Measurements from ENCODE around the gene NISCH. TPM values are rescaled to one million over a fixed set of nuclear protein-coding genes. Genes with fewer than 3 reads are reported as not detected.

NISCH gene
- total RNA-seq, 2 experiments from 2014 or later: 50.4 to 52.5 TPM

GRCh38 chr3:52453496-52454249, 1.7 kb upstream of the NISCH start, which contains the start of gene TNNC1:
Gene TNNC1 (minus strand): TSS chr3:52454041. CDS start chr3:52454015, 26 bp downstream.
- Mint-ChIP-seq H3K4me1 (ENCODE audit: low read depth) (peaks cover 35% of the 10 kb centered on the region), H3K4me3 (peak within 1 kb of the TSS; percentile 94), H3K27me3 (ENCODE audit: low read depth) (no peaks in the 10 kb centered on the region), H3K27ac (peak within 1 kb of the TSS; percentile 96), H3K9me3 (no peaks in the 10 kb centered on the region), H3K36me3 (ENCODE audit: low read depth) (peaks cover 13% of the 10 kb centered on the region)
- intact Hi-C loops (cut with micrococcal nuclease): loop anchor here (2.0 kb wide), 2 partner anchors 231 to 299 kb away; partner anchors contain the start of genes PBRM1 and POC1A
- DNase-seq: no peak
- CTCF ChIA-PET: interaction anchor here (0.6 to 1.4 kb wide), 4 partner anchors 7 to 222 kb away, joined by 3 to 6 read pairs (median 3); no protein-coding TSS in a partner anchor

- CTCF ChIA-PET: interaction anchor here (0.6 to 6.3 kb wide), 4 partner anchors 7 to 223 kb away, joined by 3 to 34 read pairs (median 3); no protein-coding TSS in a partner anchor
- no peak for DNase-seq
- peak overlapping the region; percentile 96 for H3K27ac Mint-ChIP-seq
- intact Hi-C loops (cut with micrococcal nuclease): loop anchor here (2.0 kb wide), 2 partner anchors 230 to 300 kb away; partner anchors contain the start of genes PBRM1 and POC1A
- no peaks in the 10 kb centered on the region for H3K27me3 Mint-ChIP-seq (ENCODE audit: low read depth)
- H3K4me1 Mint-ChIP-seq (ENCODE audit: low read depth): peaks cover 35% of the 10 kb centered on the region
- H3K4me3 Mint-ChIP-seq: peak overlapping the region; percentile 94
- H3K36me3 Mint-ChIP-seq (ENCODE audit: low read depth): peaks cover 13% of the 10 kb centered on the region
- no peaks in the 10 kb centered on the region for H3K9me3 Mint-ChIP-seq
Measured at GRCh38 chr3:52454250-52454937, 1.0 kb upstream of the NISCH start.

- CTCF ChIA-PET: interaction anchor here (1.4 to 6.3 kb wide), 2 partner anchors 7 to 224 kb away, joined by 3 to 34 read pairs; no protein-coding TSS in a partner anchor
- Mint-ChIP-seq H3K4me3 (peak overlapping the region; percentile 94), H3K4me1 (ENCODE audit: low read depth) (peaks cover 35% of the 10 kb centered on the region), H3K9me3 (no peaks in the 10 kb centered on the region), H3K36me3 (ENCODE audit: low read depth) (peaks cover 13% of the 10 kb centered on the region), H3K27me3 (ENCODE audit: low read depth) (no peaks in the 10 kb centered on the region), H3K27ac (peak overlapping the region; percentile 96)
- no peak for DNase-seq
- intact Hi-C loops (cut with micrococcal nuclease): loop anchor here (1.0 to 5.0 kb wide), 6 partner anchors 81 to 458 kb away; partner anchors contain the start of genes NEK4, PBRM1, POC1A and RPL29
Measured at GRCh38 chr3:52454938-52455282, 494 bp upstream of the NISCH start.

- Mint-ChIP-seq H3K27ac (peak overlapping the region; percentile 90), H3K36me3 (ENCODE audit: low read depth) (peaks cover 18% of the 10 kb centered on the region), H3K4me3 (peak overlapping the region; percentile 94), H3K9me3 (no peaks in the 10 kb centered on the region), H3K27me3 (ENCODE audit: low read depth) (no peaks in the 10 kb centered on the region), H3K4me1 (ENCODE audit: low read depth) (peaks cover 36% of the 10 kb centered on the region)
- CTCF ChIA-PET: interaction anchor here (1.2 to 6.3 kb wide), 2 partner anchors 9 to 16 kb away, joined by 4 to 34 read pairs; no protein-coding TSS in a partner anchor
- intact Hi-C loops (cut with micrococcal nuclease): loop anchor here (5.0 kb wide), 2 partner anchors 316 to 459 kb away; partner anchors contain the start of genes NEK4 and RPL29
- no peak for DNase-seq
Measured at GRCh38 chr3:52456169-52456799, 880 bp downstream of the NISCH start.

- no peak for DNase-seq
- peaks cover 18% of the 10 kb centered on the region for H3K36me3 Mint-ChIP-seq (ENCODE audit: low read depth)
- intact Hi-C loops (cut with micrococcal nuclease): loop anchor here (5.0 kb wide), 2 partner anchors 316 to 459 kb away; partner anchors contain the start of genes NEK4 and RPL29
- H3K27ac Mint-ChIP-seq: peak overlapping the region; percentile 90
- H3K4me3 Mint-ChIP-seq: peak overlapping the region; percentile 94
- no peaks in the 10 kb centered on the region for H3K27me3 Mint-ChIP-seq (ENCODE audit: low read depth)
- H3K9me3 Mint-ChIP-seq: no peaks in the 10 kb centered on the region
- CTCF ChIA-PET: interaction anchor here (1.1 to 6.3 kb wide), 3 partner anchors 9 to 16 kb away, joined by 3 to 34 read pairs (median 4); partner anchors contain the start of gene SEMA3G
- H3K4me1 Mint-ChIP-seq (ENCODE audit: low read depth): peaks cover 36% of the 10 kb centered on the region
Measured at GRCh38 chr3:52456800-52457183, 1.4 kb downstream of the NISCH start.

GRCh38 chr3:52458031-52458760, 2.8 kb downstream of the NISCH start:
- peaks cover 43% of the 10 kb centered on the region for H3K4me1 Mint-ChIP-seq (ENCODE audit: low read depth)
- no peak for DNase-seq
- intact Hi-C loops (cut with micrococcal nuclease): loop anchor here (5.0 kb wide), 2 partner anchors 314 to 461 kb away; partner anchors contain the start of genes NEK4 and RPL29
- H3K27ac Mint-ChIP-seq: peak overlapping the region; percentile 10
- peaks cover 18% of the 10 kb centered on the region for H3K36me3 Mint-ChIP-seq (ENCODE audit: low read depth)
- CTCF ChIA-PET: interaction anchor here (0.7 to 6.3 kb wide), 3 partner anchors 11 to 30 kb away, joined by 3 to 34 read pairs (median 4); no protein-coding TSS in a partner anchor
- H3K4me3 Mint-ChIP-seq: no peak overlapping the region
- H3K27me3 Mint-ChIP-seq (ENCODE audit: low read depth): no peaks in the 10 kb centered on the region
- H3K9me3 Mint-ChIP-seq: no peaks in the 10 kb centered on the region

- H3K4me1 Mint-ChIP-seq (ENCODE audit: low read depth): peaks cover 41% of the 10 kb centered on the region
- CTCF ChIA-PET: interaction anchor here (1.1 to 6.3 kb wide), 2 partner anchors 11 to 13 kb away, joined by 3 to 34 read pairs; no protein-coding TSS in a partner anchor
- H3K9me3 Mint-ChIP-seq: no peaks in the 10 kb centered on the region
- H3K4me3 Mint-ChIP-seq: no peak overlapping the region
- intact Hi-C loops (cut with micrococcal nuclease): loop anchor here (5.0 kb wide), 2 partner anchors 313 to 462 kb away; partner anchors contain the start of genes NEK4 and RPL29
- H3K36me3 Mint-ChIP-seq (ENCODE audit: low read depth): peaks cover 18% of the 10 kb centered on the region
- H3K27ac Mint-ChIP-seq: no peak overlapping the region
- DNase-seq: no peak
- no peaks in the 10 kb centered on the region for H3K27me3 Mint-ChIP-seq (ENCODE audit: low read depth)
Measured at GRCh38 chr3:52458770-52459545, 3.6 kb downstream of the NISCH start.

GRCh38 chr3:52461874-52462273, 6.5 kb downstream of the NISCH start:
- no peak overlapping the region for H3K27ac Mint-ChIP-seq
- no peak overlapping the region for H3K4me3 Mint-ChIP-seq
- no peaks in the 10 kb centered on the region for H3K27me3 Mint-ChIP-seq (ENCODE audit: low read depth)
- no peaks in the 10 kb centered on the region for H3K9me3 Mint-ChIP-seq
- CTCF ChIA-PET: no interaction called here
- H3K36me3 Mint-ChIP-seq (ENCODE audit: low read depth): peaks cover 15% of the 10 kb centered on the region
- intact Hi-C loops (cut with micrococcal nuclease): no loop called here
- no peak for DNase-seq
- peaks cover 27% of the 10 kb centered on the region for H3K4me1 Mint-ChIP-seq (ENCODE audit: low read depth)

GRCh38 chr3:52463416-52463815, 8.0 kb downstream of the NISCH start:
- DNase-seq: no peak
- H3K27me3 Mint-ChIP-seq (ENCODE audit: low read depth): no peaks in the 10 kb centered on the region
- H3K4me3 Mint-ChIP-seq: no peak overlapping the region
- CTCF ChIA-PET: no interaction called here
- intact Hi-C loops (cut with micrococcal nuclease): no loop called here
- peaks cover 7% of the 10 kb centered on the region for H3K36me3 Mint-ChIP-seq (ENCODE audit: low read depth)
- no peaks in the 10 kb centered on the region for H3K9me3 Mint-ChIP-seq
- H3K27ac Mint-ChIP-seq: no peak overlapping the region
- H3K4me1 Mint-ChIP-seq (ENCODE audit: low read depth): peaks cover 14% of the 10 kb centered on the region

- no peaks in the 10 kb centered on the region for H3K27me3 Mint-ChIP-seq (ENCODE audit: low read depth)
- H3K27ac Mint-ChIP-seq: no peak overlapping the region
- H3K4me1 Mint-ChIP-seq (ENCODE audit: low read depth): peaks cover 4% of the 10 kb centered on the region
- CTCF ChIA-PET: interaction anchor here (0.6 to 0.7 kb wide), 2 partner anchors 54 to 65 kb away, joined by 3 read pairs; no protein-coding TSS in a partner anchor
- peaks cover 6% of the 10 kb centered on the region for H3K36me3 Mint-ChIP-seq (ENCODE audit: low read depth)
- intact Hi-C loops (cut with micrococcal nuclease): no loop called here
- DNase-seq: no peak
- no peak overlapping the region for H3K4me3 Mint-ChIP-seq
- H3K9me3 Mint-ChIP-seq: no peaks in the 10 kb centered on the region
Measured at GRCh38 chr3:52468336-52468735, 12.9 kb downstream of the NISCH start.

All from activated naive CD4-positive, alpha-beta T cell treated with anti-CD3 and anti-CD28 coated beads for 36 hours (primary cell).